Parathyroid adenoma (tissue), 2 donors: Measurements from ENCODE around the gene WDR37.

Experiments
- H2AFZ ChIP-seq: fragments of 300-600 bp; sonication (generic); one replicate; pipeline ENCODE4 v1.7.0; 2017; ENCODE audit warnings: antibody characterized with exemption, mild to moderate bottlenecking
- H3K27ac ChIP-seq: fragments of 300-600 bp; sonication (generic); one replicate; pipeline ENCODE4 v1.7.0; 2017
- H3K27me3 ChIP-seq: fragments of 300-600 bp; sonication (generic); one replicate; pipeline ENCODE4 v1.7.0; 2017; ENCODE audit warnings: low read length; ENCODE audit not compliant: control insufficient read depth, insufficient read depth
- H3K36me3 ChIP-seq: fragments of 300-600 bp; sonication (generic); one replicate; pipeline ENCODE4 v1.7.0; 2017; ENCODE audit warnings: low read length; ENCODE audit not compliant: control insufficient read depth, insufficient read depth
- H3K4me1 ChIP-seq: fragments of 300-600 bp; sonication (generic); one replicate; pipeline ENCODE4 v1.7.0; 2017; ENCODE audit warnings: control low read depth
- H3K4me2 ChIP-seq: fragments of 300-600 bp; sonication (generic); one replicate; pipeline ENCODE4 v1.7.0; 2017; ENCODE audit warnings: low read length
- H3K4me3 ChIP-seq: fragments of 300-600 bp; sonication (generic); one replicate; pipeline ENCODE4 v1.7.0; 2017; ENCODE audit warnings: low read depth, low read length
- H3K79me2 ChIP-seq: fragments of 300-600 bp; sonication (generic); one replicate; pipeline ENCODE4 v1.7.0; 2017; ENCODE audit warnings: control low read depth
- H3K9ac ChIP-seq: fragments of 300-600 bp; sonication (generic); one replicate; pipeline ENCODE4 v1.7.0; 2017; ENCODE audit warnings: mild to moderate bottlenecking
- H3K9me3 ChIP-seq: fragments of 300-600 bp; sonication (generic); one replicate; pipeline ENCODE4 v1.7.0; 2017; ENCODE audit warnings: low read length; ENCODE audit not compliant: control insufficient read depth
- CTCF ChIP-seq: fragments of 300-600 bp; sonication (generic); IDR thresholded peaks from one replicate; pipeline ENCODE4 v1.7.0; 2017; ENCODE audit warnings: antibody characterized with exemption, mild to moderate bottlenecking
- donor health status: primary hyperparathyroidism.

WDR37 gene

GRCh38 chr10:1169981-1170866 is 114.0 kb downstream of the WDR37 start:
- Histone ChIP-seq H2AFZ (no peak overlapping the region), H3K27me3 (no peaks in the 10 kb centered on the region), H3K4me3 (no peak overlapping the region), H3K27ac (no peak overlapping the region), H3K79me2 (no peaks in the 10 kb centered on the region), H3K4me1 (no peaks in the 10 kb centered on the region), H3K4me2 (no peak overlapping the region), H3K36me3 (no peaks in the 10 kb centered on the region), H3K9ac (no peak overlapping the region), H3K9me3 (no peaks in the 10 kb centered on the region)
- no peak for TF ChIP-seq CTCF

- no peaks in the 10 kb centered on the region for H3K4me1 ChIP-seq
- no peak overlapping the region for H3K4me2 ChIP-seq
- H3K4me3 ChIP-seq: no peak overlapping the region
- no peak overlapping the region for H3K9ac ChIP-seq
- H3K27me3 ChIP-seq: no peaks in the 10 kb centered on the region
- H3K27ac ChIP-seq: no peak overlapping the region
- TF ChIP-seq CTCF: no peak
- no peaks in the 10 kb centered on the region for H3K36me3 ChIP-seq
- H2AFZ ChIP-seq: no peak overlapping the region
- no peaks in the 10 kb centered on the region for H3K9me3 ChIP-seq
- no peaks in the 10 kb centered on the region for H3K79me2 ChIP-seq
Observed at GRCh38 chr10:1170867-1171180, 114.6 kb downstream of the WDR37 start.

DNA sequence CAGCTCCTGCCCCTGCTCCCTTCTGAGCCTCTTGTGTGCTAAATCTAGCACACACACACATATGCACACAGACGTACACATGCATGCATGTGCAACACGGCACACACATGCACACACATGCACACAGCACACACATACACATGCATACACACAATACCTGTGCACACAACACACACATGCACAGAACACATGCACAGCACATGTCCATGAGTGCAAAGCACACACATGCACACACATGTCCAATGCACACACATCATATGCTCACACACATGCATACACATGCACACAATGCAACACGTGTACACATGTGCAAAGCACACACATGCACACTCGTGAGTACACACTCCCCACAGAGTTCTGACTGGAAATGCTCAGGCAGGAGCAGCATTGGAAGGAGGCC is 115.0 kb downstream of the WDR37 start:
- Histone ChIP-seq H3K9me3 (no peaks in the 10 kb centered on the region), H3K4me2 (no peak overlapping the region), H3K9ac (no peak overlapping the region), H3K4me3 (no peak overlapping the region), H3K4me1 (no peaks in the 10 kb centered on the region), H2AFZ (no peak overlapping the region), H3K27me3 (no peaks in the 10 kb centered on the region), H3K27ac (no peak overlapping the region), H3K36me3 (no peaks in the 10 kb centered on the region), H3K79me2 (no peaks in the 10 kb centered on the region)
- TF ChIP-seq CTCF: no peak

DNA sequence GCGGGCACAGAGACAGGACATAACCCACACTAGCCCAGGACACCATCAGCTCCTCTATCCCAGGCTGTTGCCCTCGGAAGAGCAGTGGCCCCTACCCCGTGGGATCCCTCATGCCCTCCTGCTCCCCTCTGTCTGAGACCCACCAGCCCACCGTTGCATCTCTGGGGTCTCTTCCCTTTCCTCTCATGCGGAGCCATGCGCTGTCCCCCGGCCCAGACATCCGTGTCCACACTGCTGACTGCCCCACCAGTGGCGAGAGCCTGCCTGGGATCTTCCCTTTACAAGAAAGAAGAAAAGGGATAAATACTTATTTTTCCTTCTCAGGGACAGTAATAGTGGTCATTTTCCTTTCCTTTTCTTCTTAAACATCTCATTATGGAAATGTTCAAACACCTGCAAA is 115.4 kb downstream of the WDR37 start:
- no peak overlapping the region for H3K9ac ChIP-seq
- no peak for TF ChIP-seq CTCF
- no peak overlapping the region for H2AFZ ChIP-seq
- no peaks in the 10 kb centered on the region for H3K9me3 ChIP-seq
- H3K4me1 ChIP-seq: no peaks in the 10 kb centered on the region
- no peaks in the 10 kb centered on the region for H3K79me2 ChIP-seq
- no peak overlapping the region for H3K27ac ChIP-seq
- H3K4me3 ChIP-seq: no peak overlapping the region
- H3K36me3 ChIP-seq: no peaks in the 10 kb centered on the region
- H3K27me3 ChIP-seq: no peaks in the 10 kb centered on the region
- no peak overlapping the region for H3K4me2 ChIP-seq
